K562 (cell line): ENCODE measurements around the gene RARA. TPM values are rescaled to one million over a fixed set of nuclear protein-coding genes. Genes with fewer than 3 reads are reported as not detected.
A peak's percentile ranks its signal among the peaks of the same experiment; 100 is the strongest.

Experiments used
- CCAR2 ChIP-seq: fragments of 200-400 bp; formaldehyde crosslinking; IDR thresholded peaks from 2 replicates; pipeline ENCODE4 v1.6.1; 2017; ENCODE audit warnings: mild to moderate bottlenecking, low read depth, low read length
- GABPA ChIP-seq: fragments of 200-800 bp; sonication (Bioruptor generic); conservative IDR thresholded peaks from 2 replicates; pipeline ENCODE4 v1.6.1; 2016; ENCODE audit warnings: low read depth, missing genetic modification characterization, missing compliant biosample characterization
- HEY1 ChIP-seq: fragments of 250-450 bp; sonication (Bioruptor Pico); IDR thresholded peaks from 2 replicates; pipeline ENCODE4 v1.5.0; 2020; ENCODE audit warnings: mild to moderate bottlenecking, moderate library complexity, borderline replicate concordance
- HMG20A ChIP-seq: fragments of 450-650 bp; formaldehyde crosslinking; conservative IDR thresholded peaks from 2 replicates; pipeline ENCODE4 v1.4.0; 2020; ENCODE audit warnings: mild to moderate bottlenecking, mixed read lengths
- KLF10 ChIP-seq: fragments of 250-450 bp; sonication (Bioruptor Pico); IDR thresholded peaks from 2 replicates; pipeline ENCODE4 v1.6.1; 2021; ENCODE audit warnings: matching md5 sums
- MIER1 ChIP-seq: fragments of 450-650 bp; IDR thresholded peaks from 2 replicates; pipeline ENCODE4 v1.6.1; 2016; ENCODE audit warnings: antibody characterized with exemption, mild to moderate bottlenecking, low read depth
- MTA1 ChIP-seq: fragments of 450-650 bp; IDR thresholded peaks from 2 replicates; pipeline ENCODE4 v1.6.1; 2017; ENCODE audit warnings: borderline replicate concordance
- MYBL2 ChIP-seq, 2 experiments: fragments of 450-650 bp in 1 of 2; sonication (generic) in 1 of 2; formaldehyde crosslinking in 1 of 2; IDR thresholded peaks; 2 replicates each; pipeline versions ENCODE4 v1.6.1 to v1.8.1; 2017 to 2022; ENCODE audit warnings: borderline replicate concordance in 1 of 2, inconsistent platforms in 1 of 2, low read depth in 1 of 2, mild to moderate bottlenecking in 1 of 2, missing genetic modification reagents in 1 of 2, moderate library complexity in 1 of 2
- POLR2AphosphoS5 ChIP-seq: IDR thresholded peaks from 2 replicates; pipeline ENCODE4 v1.6.1; 2011; ENCODE audit warnings: mild to moderate bottlenecking, low read depth, low read length, moderate library complexity; ENCODE audit not compliant: control insufficient read depth, insufficient read depth
- PRMT5 ChIP-seq: sonication (generic); formaldehyde crosslinking; IDR thresholded peaks from 2 replicates; pipeline ENCODE4 v1.5.0; 2020; ENCODE audit warnings: missing genetic modification reagents
- ZBTB49 ChIP-seq: sonication (generic); formaldehyde crosslinking; IDR thresholded peaks from 2 replicates; pipeline ENCODE4 v1.8.0; 2022; ENCODE audit warnings: missing genetic modification reagents, mild to moderate bottlenecking, borderline replicate concordance
- ZFP1 ChIP-seq: fragments of 450-650 bp; formaldehyde crosslinking; IDR thresholded peaks from 2 replicates; pipeline ENCODE4 v1.4.0; 2020; ENCODE audit warnings: mild to moderate bottlenecking, mixed read lengths
- ZNF143 ChIP-seq: sonication (generic); formaldehyde crosslinking; IDR thresholded peaks from 2 replicates; pipeline ENCODE4 v1.9.0; 2022; ENCODE audit warnings: mild to moderate bottlenecking, missing genetic modification reagents
- ZNF445 ChIP-seq: fragments of 250-450 bp; sonication (Bioruptor Pico); IDR thresholded peaks from 2 replicates; pipeline ENCODE4 v1.4.0; 2020; ENCODE audit warnings: low read depth, mild to moderate bottlenecking, moderate library complexity
- ZNF583 ChIP-seq: fragments of 250-450 bp; sonication (Bioruptor Pico); IDR thresholded peaks from 2 replicates; pipeline ENCODE4 v1.4.0; 2020
- polyA plus RNA-seq, 8 experiments: library from polyadenylated mRNA; depleted of rRNA in 4 of 8; stranded (reverse) in 5 of 8; unstranded in 3 of 8; fragments of >200 nt; fragmentation: Nextera tagmentation in 2 of 8; fragmentation: Illumina TruSeq in 1 of 8; extraction: Ambion mirVana in 2 of 8; extraction: Trizol in 1 of 8; gene quantifications; 2 replicates each; pipeline versions ENCODE4 v1.2.1 to v1.2.3, GENCODE V29; 2011 to 2014; ENCODE audit warnings: inconsistent platforms in 1 of 8, missing spikeins in 1 of 8
- total RNA-seq, 7 experiments: library from RNA; depleted of rRNA in 6 of 7; stranded (reverse); fragments of >200 nt in 6 of 7; fragmentation: Illumina TruSeq in 2 of 7; extraction: Trizol in 2 of 7; gene quantifications; 2 replicates each; pipeline versions ENCODE4 v1.2.1 to v1.2.3, GENCODE V29; 2011 to 2021; ENCODE audit warnings: low replicate concordance in 1 of 7
- TF ChIP-seq, protein P1 (sequence below): fragments of 250-450 bp; sonication (Bioruptor Pico); IDR thresholded peaks from 2 replicates; pipeline ENCODE4 v1.5.1; 2021; ENCODE audit warnings: mild to moderate bottlenecking
- TF ChIP-seq, protein P2 (sequence below), 2 experiments: fragments of 200-800 bp in 1 of 2; sonication (Bioruptor generic) in 1 of 2; sonication (generic) in 1 of 2; formaldehyde crosslinking in 1 of 2; IDR thresholded peaks in 1 of 2; conservative IDR thresholded peaks in 1 of 2; 2 replicates each; pipeline versions ENCODE4 v1.5.0 to v1.6.1; 2016 to 2020; ENCODE audit warnings: missing compliant biosample characterization in 1 of 2, missing genetic modification characterization in 1 of 2, missing genetic modification reagents in 1 of 2
- TF ChIP-seq, protein P3 (sequence below): IDR thresholded peaks from 2 replicates; pipeline ENCODE4 v1.6.1; 2012; ENCODE audit warnings: low read depth, low read length, improper control_type of control experiment, borderline replicate concordance

Gene RARA
- total and polyA plus RNA-seq, 9 of the 15 experiments (the other 6 are each of a cell fraction or from before 2014, with no cell fraction given) = 0.10 to 28.0 (median 7.9) TPM

GRCh38 chr17:40317880-40318829 lies 9.2 kb downstream of the RARA start (continued):
- peak; percentile 54; the same call in 1 of the 2 replicates for TF ChIP-seq POLR2AphosphoS5
- no peak for TF ChIP-seq ZFP1 (CRISPR knock-in tag)
- no peak for TF ChIP-seq ZNF445
- TF ChIP-seq, protein P1, sequence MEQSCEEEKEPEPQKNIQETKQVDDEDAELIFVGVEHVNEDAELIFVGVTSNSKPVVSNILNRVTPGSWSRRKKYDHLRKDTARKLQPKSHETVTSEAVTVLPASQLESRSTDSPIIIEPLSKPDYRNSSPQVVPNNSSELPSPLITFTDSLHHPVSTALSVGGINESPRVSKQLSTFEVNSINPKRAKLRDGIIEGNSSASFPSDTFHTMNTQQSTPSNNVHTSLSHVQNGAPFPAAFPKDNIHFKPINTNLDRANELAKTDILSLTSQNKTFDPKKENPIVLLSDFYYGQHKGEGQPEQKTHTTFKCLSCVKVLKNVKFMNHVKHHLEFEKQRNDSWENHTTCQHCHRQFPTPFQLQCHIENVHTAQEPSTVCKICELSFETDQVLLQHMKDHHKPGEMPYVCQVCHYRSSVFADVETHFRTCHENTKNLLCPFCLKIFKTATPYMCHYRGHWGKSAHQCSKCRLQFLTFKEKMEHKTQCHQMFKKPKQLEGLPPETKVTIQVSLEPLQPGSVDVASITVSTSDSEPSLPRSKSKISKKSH (CRISPR knock-in tag) = no peak
- TF ChIP-seq ZNF143 (CRISPR knock-in tag) = no peak
- TF ChIP-seq HMG20A = no peak
- 0 out of 2 replicates have a peak, but pooled peaks have one; percentile 18 for TF ChIP-seq GABPA
- no peak for TF ChIP-seq KLF10 (CRISPR knock-in tag)
- TF ChIP-seq HEY1 (CRISPR knock-in tag) = no peak
- TF ChIP-seq ZBTB49 (CRISPR knock-in tag) = no peak
- TF ChIP-seq ZNF583 (CRISPR knock-in tag) = 0 out of 2 replicates have a peak, but pooled peaks have one; percentile 47
- TF ChIP-seq, protein P2, sequence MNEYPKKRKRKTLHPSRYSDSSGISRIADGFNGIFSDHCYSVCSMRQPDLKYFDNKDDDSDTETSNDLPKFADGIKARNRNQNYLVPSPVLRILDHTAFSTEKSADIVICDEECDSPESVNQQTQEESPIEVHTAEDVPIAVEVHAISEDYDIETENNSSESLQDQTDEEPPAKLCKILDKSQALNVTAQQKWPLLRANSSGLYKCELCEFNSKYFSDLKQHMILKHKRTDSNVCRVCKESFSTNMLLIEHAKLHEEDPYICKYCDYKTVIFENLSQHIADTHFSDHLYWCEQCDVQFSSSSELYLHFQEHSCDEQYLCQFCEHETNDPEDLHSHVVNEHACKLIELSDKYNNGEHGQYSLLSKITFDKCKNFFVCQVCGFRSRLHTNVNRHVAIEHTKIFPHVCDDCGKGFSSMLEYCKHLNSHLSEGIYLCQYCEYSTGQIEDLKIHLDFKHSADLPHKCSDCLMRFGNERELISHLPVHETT (CRISPR knock-in tag; conservative IDR thresholded peaks at IDR 0.05 in 1 of 2, IDR thresholded peaks at IDR 0.05 in 1 of 2) = no peak
- TF ChIP-seq MYBL2 (IDR thresholded peaks at IDR 0.05; ENCODE audit: low read depth) = no peak
- no peak for TF ChIP-seq MYBL2 (CRISPR knock-in tag; IDR thresholded peaks at IDR 0.05; ENCODE audit: borderline replicate concordance)
- TF ChIP-seq, protein P3, sequence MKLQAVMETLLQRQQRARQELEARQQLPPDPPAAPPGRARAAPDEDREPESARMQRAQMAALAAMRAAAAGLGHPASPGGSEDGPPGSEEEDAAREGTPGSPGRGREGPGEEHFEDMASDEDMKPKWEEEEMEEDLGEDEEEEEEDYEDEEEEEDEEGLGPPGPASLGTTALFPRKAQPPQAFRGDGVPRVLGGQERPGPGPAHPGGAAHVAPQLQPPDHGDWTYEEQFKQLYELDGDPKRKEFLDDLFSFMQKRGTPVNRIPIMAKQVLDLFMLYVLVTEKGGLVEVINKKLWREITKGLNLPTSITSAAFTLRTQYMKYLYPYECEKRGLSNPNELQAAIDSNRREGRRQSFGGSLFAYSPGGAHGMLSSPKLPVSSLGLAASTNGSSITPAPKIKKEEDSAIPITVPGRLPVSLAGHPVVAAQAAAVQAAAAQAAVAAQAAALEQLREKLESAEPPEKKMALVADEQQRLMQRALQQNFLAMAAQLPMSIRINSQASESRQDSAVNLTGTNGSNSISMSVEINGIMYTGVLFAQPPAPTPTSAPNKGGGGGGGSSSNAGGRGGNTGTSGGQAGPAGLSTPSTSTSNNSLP = no peak
- TF ChIP-seq PRMT5 (CRISPR knock-in tag) = no peak
- TF ChIP-seq CCAR2 = no peak
- no peak for TF ChIP-seq MTA1
- TF ChIP-seq MIER1 = no peak
